Mesenchymal stem cell (in vitro differentiated cells and primary cell): ENCODE data around the gene NANP.

Experiments
- DNase-seq: peaks from one replicate; pipeline ENCODE4 v3.0.0-alpha.2; 2013
- H2AFZ ChIP-seq: one replicate; pipeline ENCODE4 v1.6.1; 2013; ENCODE audit warnings: low read depth, mild to moderate bottlenecking, control low read depth, inconsistent platforms, low read length, moderate library complexity
- H2AK5ac ChIP-seq: 2 replicates; pipeline ENCODE4 v1.6.1; 2013; ENCODE audit warnings: low read length, moderate library complexity, mild to moderate bottlenecking, inconsistent platforms; ENCODE audit not compliant: severe bottlenecking
- H2BK120ac ChIP-seq: one replicate; pipeline ENCODE4 v1.6.1; 2013; ENCODE audit warnings: low read depth, mild to moderate bottlenecking, inconsistent platforms, low read length, moderate library complexity
- H2BK12ac ChIP-seq, 2 experiments: one replicate each; pipeline ENCODE4 v1.6.1; 2013; ENCODE audit warnings: inconsistent platforms in 2 of 2, low read length in 2 of 2, mild to moderate bottlenecking in 2 of 2, moderate library complexity in 2 of 2, control low read depth in 1 of 2
- H2BK15ac ChIP-seq: one replicate; pipeline ENCODE4 v1.6.1; 2013; ENCODE audit warnings: mild to moderate bottlenecking, low read depth, inconsistent platforms; ENCODE audit not compliant: poor library complexity, severe bottlenecking
- H2BK5ac ChIP-seq: 2 replicates; pipeline ENCODE4 v1.6.1; 2013; ENCODE audit warnings: low read depth, mild to moderate bottlenecking, low read length, control low read depth, inconsistent platforms; ENCODE audit not compliant: poor library complexity, severe bottlenecking
- H3K14ac ChIP-seq, 2 experiments: one replicate each; pipeline ENCODE4 v1.6.1; 2013; ENCODE audit warnings: inconsistent platforms in 2 of 2, low read length in 2 of 2, control low read depth in 1 of 2, mild to moderate bottlenecking in 1 of 2, moderate library complexity in 1 of 2
- H3K18ac ChIP-seq, 2 experiments: one replicate each; pipeline ENCODE4 v1.6.1; 2013; ENCODE audit warnings: inconsistent platforms in 2 of 2, low read length in 2 of 2, control low read depth in 1 of 2, low read depth in 1 of 2, mild to moderate bottlenecking in 1 of 2
- H3K23ac ChIP-seq, 2 experiments: one replicate each; pipeline ENCODE4 v1.6.1; 2013; ENCODE audit warnings: inconsistent platforms in 2 of 2, low read length in 2 of 2, mild to moderate bottlenecking in 2 of 2, moderate library complexity in 2 of 2, control low read depth in 1 of 2
- H3K27ac ChIP-seq: 2 replicates; pipeline ENCODE4 v1.5.1; 2013; ENCODE audit warnings: mild to moderate bottlenecking, moderate library complexity, low read length, control low read depth, inconsistent platforms; ENCODE audit not compliant: poor library complexity, severe bottlenecking
- H3K27me3 ChIP-seq, 2 experiments: 2 replicates each; pipeline versions ENCODE4 v1.6.1 to v1.7.0; 2013; ENCODE audit warnings: low read length in 2 of 2, mild to moderate bottlenecking in 2 of 2, moderate library complexity in 2 of 2, control low read depth in 1 of 2, inconsistent platforms in 1 of 2; ENCODE audit not compliant: control insufficient read depth in 1 of 2, insufficient read depth in 1 of 2
- H3K36me3 ChIP-seq, 2 experiments: 2 replicates each; pipeline versions ENCODE4 v1.6.1 to v1.7.0; 2013; ENCODE audit warnings: low read length in 2 of 2, control low read depth in 1 of 2, inconsistent platforms in 1 of 2, low read depth in 1 of 2, mild to moderate bottlenecking in 1 of 2; ENCODE audit not compliant: insufficient read depth in 2 of 2, control insufficient read depth in 1 of 2
- H3K4ac ChIP-seq, 2 experiments: one replicate each; pipeline ENCODE4 v1.6.1; 2013; ENCODE audit warnings: inconsistent platforms in 2 of 2, low read length in 2 of 2, mild to moderate bottlenecking in 2 of 2, moderate library complexity in 2 of 2, control low read depth in 1 of 2, low read depth in 1 of 2
- H3K4me1 ChIP-seq: 2 replicates; pipeline ENCODE4 v1.6.1; 2013; ENCODE audit warnings: low read depth, low read length, control low read depth; ENCODE audit not compliant: control insufficient read depth, insufficient read depth
- H3K4me2 ChIP-seq: 2 replicates; pipeline ENCODE4 v1.6.1; 2013; ENCODE audit warnings: low read length, mild to moderate bottlenecking, inconsistent platforms; ENCODE audit not compliant: poor library complexity, severe bottlenecking
- H3K4me3 ChIP-seq, 2 experiments: 2 replicates each; pipeline versions ENCODE4 v1.5.1 to v1.7.0; 2013; ENCODE audit warnings: low read length in 2 of 2, mild to moderate bottlenecking in 2 of 2, control low read depth in 1 of 2, low read depth in 1 of 2; ENCODE audit not compliant: insufficient read depth in 1 of 2
- H3K79me1 ChIP-seq: replicated peaks from 2 replicates; pipeline ENCODE4 v1.6.1; 2013; ENCODE audit warnings: mild to moderate bottlenecking, control low read depth, low read length, inconsistent platforms; ENCODE audit not compliant: poor library complexity, severe bottlenecking
- H3K9ac ChIP-seq: 2 replicates; pipeline ENCODE4 v1.7.0; 2013; ENCODE audit warnings: mild to moderate bottlenecking, low read length, moderate library complexity
- H3K9me3 ChIP-seq: 2 replicates; pipeline ENCODE4 v1.7.0; 2013; ENCODE audit warnings: mild to moderate bottlenecking, low read length; ENCODE audit not compliant: control insufficient read depth
- H4K8ac ChIP-seq: one replicate; pipeline ENCODE4 v1.6.1; 2013; ENCODE audit warnings: inconsistent platforms, mild to moderate bottlenecking, low read length, moderate library complexity
- H4K91ac ChIP-seq: one replicate; pipeline ENCODE4 v1.6.1; 2013; ENCODE audit warnings: mild to moderate bottlenecking, low read length, inconsistent platforms
- WGBS: methylation state at CpG from one replicate; pipeline ENCODE4 v1.1.7; 2013; ENCODE audit warnings: mixed read lengths; 5-methylcytosine and 5-hydroxymethylcytosine counted together

Gene NANP

GRCh38 chr20:25573288-25574251 is 50.2 kb downstream of the NANP start:
- H2BK5ac ChIP-seq = no peak overlapping the region
- no peak overlapping the region for H2AK5ac ChIP-seq
- peaks cover 48% of the 10 kb centered on the region for H3K79me1 ChIP-seq
- H4K91ac ChIP-seq = no peak overlapping the region
- H4K8ac ChIP-seq = no peak overlapping the region
- H3K4me2 ChIP-seq = no peak overlapping the region
- peak overlapping the region; percentile 11 for H3K9ac ChIP-seq
- H3K27ac ChIP-seq = no peak overlapping the region
- no peak overlapping the region for H2BK12ac ChIP-seq
- no peak overlapping the region for H3K14ac ChIP-seq
- peaks cover 12% of the 10 kb centered on the region for H3K4me1 ChIP-seq
- no peak overlapping the region for H3K4ac ChIP-seq
- H2AFZ ChIP-seq = no peak overlapping the region
- no peak overlapping the region for H2BK120ac ChIP-seq
- no peaks in the 10 kb centered on the region for H3K27me3 ChIP-seq
- no peak for DNase-seq
- H3K18ac ChIP-seq = no peak overlapping the region
- H3K36me3 ChIP-seq = peaks cover 0 to 18% of the 10 kb centered on the region in 2 experiments
- WGBS = 94% methylated on average over 3 of the region's 6 CpGs
- H3K23ac ChIP-seq = no peak overlapping the region
- H3K9me3 ChIP-seq = no peaks in the 10 kb centered on the region
- no peak overlapping the region for H2BK15ac ChIP-seq
- H3K4me3 ChIP-seq = no peak overlapping the region

DNA sequence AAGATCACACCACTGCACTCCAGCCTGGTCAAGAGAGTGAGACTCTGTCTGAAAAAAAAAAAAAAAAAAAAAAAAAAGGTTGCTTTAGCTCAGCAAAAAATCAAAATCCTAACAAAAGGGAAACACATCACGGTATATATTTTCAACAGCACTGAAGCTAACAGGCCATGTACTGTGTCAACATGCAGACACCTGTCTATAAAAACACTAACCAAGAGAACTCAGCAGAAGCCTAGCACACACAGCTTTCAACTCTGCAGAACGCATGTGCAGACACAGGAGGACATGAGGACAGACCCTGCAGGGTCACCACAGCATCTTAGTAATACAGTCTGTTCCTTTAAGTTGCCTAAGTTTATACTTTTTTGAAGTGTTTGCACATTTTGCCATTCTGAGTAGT is 52.0 kb downstream of the NANP start:
- Histone ChIP-seq H3K9ac (no peak overlapping the region), H3K4me3 (no peak overlapping the region), H3K27me3 (no peaks in the 10 kb centered on the region), H2BK5ac (no peak overlapping the region), H3K23ac (no peak overlapping the region), H2AK5ac (no peak overlapping the region), H3K18ac (no peak overlapping the region), H4K91ac (no peak overlapping the region), H3K79me1 (peaks cover 42% of the 10 kb centered on the region), H3K36me3 (peaks cover 0 to 14% of the 10 kb centered on the region in 2 experiments), H2AFZ (no peak overlapping the region), H2BK15ac (no peak overlapping the region), H2BK120ac (no peak overlapping the region), H3K9me3 (no peaks in the 10 kb centered on the region), H3K14ac (no peak overlapping the region), H3K4me1 (peaks cover 8% of the 10 kb centered on the region), H2BK12ac (no peak overlapping the region), H3K27ac (no peak overlapping the region), H4K8ac (no peak overlapping the region), H3K4ac (no peak overlapping the region), H3K4me2 (no peak overlapping the region)
- DNase-seq = peak; percentile 14
- 76% methylated on average over 2 of the region's 2 CpGs for WGBS

DNA sequence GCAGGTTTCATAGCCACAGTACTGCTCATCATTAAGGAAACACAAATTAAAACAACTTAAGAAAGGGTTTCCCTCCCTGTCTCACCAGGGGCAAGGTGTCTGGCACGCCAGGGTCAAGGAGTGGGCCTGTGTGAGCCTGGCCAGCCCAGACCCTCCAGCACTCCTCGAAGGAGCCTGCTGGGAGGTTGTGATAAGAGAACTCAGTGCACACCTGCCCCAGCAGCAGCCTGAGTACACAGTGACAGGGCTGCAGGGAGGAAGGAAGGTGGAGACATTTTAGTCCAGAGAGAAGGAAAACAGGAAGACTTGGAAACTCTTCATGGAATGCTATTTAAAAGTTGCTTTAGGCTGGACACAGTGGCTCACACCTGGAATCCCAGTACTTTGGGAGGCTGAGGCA is 52.6 kb downstream of the NANP start:
- no peak overlapping the region for H2BK120ac ChIP-seq
- H3K4me2 ChIP-seq = no peak overlapping the region
- H3K4me1 ChIP-seq = peaks cover 8% of the 10 kb centered on the region
- H3K27ac ChIP-seq = no peak overlapping the region
- H3K4me3 ChIP-seq = no peak overlapping the region
- H2BK5ac ChIP-seq = no peak overlapping the region
- peaks cover 44% of the 10 kb centered on the region for H3K79me1 ChIP-seq
- no peak overlapping the region for H3K14ac ChIP-seq
- no peaks in the 10 kb centered on the region for H3K9me3 ChIP-seq
- no peak overlapping the region for H3K9ac ChIP-seq
- no peak overlapping the region for H3K4ac ChIP-seq
- no peak overlapping the region for H2AFZ ChIP-seq
- no peak overlapping the region for H3K18ac ChIP-seq
- 81% methylated on average over 2 of the region's 2 CpGs for WGBS
- no peak overlapping the region for H2BK12ac ChIP-seq
- no peak overlapping the region for H4K8ac ChIP-seq
- H2BK15ac ChIP-seq = no peak overlapping the region
- H2AK5ac ChIP-seq = no peak overlapping the region
- H3K23ac ChIP-seq = no peak overlapping the region
- DNase-seq = no peak
- peaks cover 0 to 12% of the 10 kb centered on the region in 2 experiments for H3K36me3 ChIP-seq
- no peaks in the 10 kb centered on the region for H3K27me3 ChIP-seq
- no peak overlapping the region for H4K91ac ChIP-seq

DNA sequence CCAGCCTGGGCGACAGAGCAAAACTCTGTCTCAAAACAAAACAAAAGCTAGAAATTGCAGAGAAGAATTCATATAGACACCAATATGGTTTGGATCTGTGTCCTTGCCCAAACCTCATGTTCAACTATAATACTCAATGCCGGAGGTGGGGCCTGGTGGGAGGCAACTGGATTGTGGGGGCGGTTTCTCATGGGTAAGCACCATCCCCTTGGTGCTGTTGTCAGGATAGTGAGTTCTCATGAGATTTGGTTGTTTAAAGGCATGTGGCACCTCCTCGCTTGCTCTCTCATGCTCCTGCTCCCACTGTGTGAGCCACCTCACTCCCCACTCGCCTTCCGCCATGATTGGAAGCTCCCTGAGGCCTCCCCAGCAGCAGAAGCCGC is 53.7 kb downstream of the NANP start:
- 98% methylated on average over 6 of the region's 7 CpGs for WGBS
- Histone ChIP-seq H4K91ac (no peak overlapping the region), H3K27me3 (no peaks in the 10 kb centered on the region), H2BK15ac (no peak overlapping the region), H3K27ac (no peak overlapping the region), H3K23ac (no peak overlapping the region), H3K79me1 (peaks cover 39% of the 10 kb centered on the region), H3K36me3 (peaks cover 0 to 10% of the 10 kb centered on the region in 2 experiments), H2AK5ac (no peak overlapping the region), H2BK120ac (no peak overlapping the region), H3K4me2 (no peak overlapping the region), H3K4ac (no peak overlapping the region), H3K4me1 (peaks cover 8% of the 10 kb centered on the region), H2BK5ac (no peak overlapping the region), H3K9ac (no peak overlapping the region), H3K4me3 (no peak overlapping the region), H4K8ac (no peak overlapping the region), H2BK12ac (no peak overlapping the region), H3K9me3 (no peaks in the 10 kb centered on the region), H3K18ac (no peak overlapping the region), H3K14ac (no peak overlapping the region), H2AFZ (no peak overlapping the region)
- DNase-seq = no peak
